Stimulated activated CD4-positive, alpha-beta T cell treated with anti-CD3 and anti-CD28 coated beads, Interleukin-12 subunit alpha, Interleukin-12 subunit beta, amount 100 ng/mL, for 48 hours (primary cell): ENCODE data around the gene C5orf15.

ENCODE experiments used
- DNase-seq, 3 donors: peaks; one replicate each; pipeline ENCODE4 v3.0.0-alpha.2; 2020; ENCODE audit warnings: low read depth in 2 of 3, low spot score in 1 of 3

Gene C5orf15

GRCh38 chr5:133968204-133968980, at the start of gene C5orf15:
TSS of gene C5orf15 (minus strand) at chr5:133968625. CDS start at chr5:133968584, 41 bp downstream.
- DNase-seq: peak; percentile 90 to 93 (median 92)

- no peak for DNase-seq
Measured at GRCh38 chr5:134008266-134008749, 39.9 kb upstream of the C5orf15 start.

GRCh38 chr5:134007581-134008265, 39.3 kb upstream of the C5orf15 start:
- DNase-seq: no peak

- DNase-seq: no peak
Measured at GRCh38 chr5:134006115-134006514, 37.7 kb upstream of the C5orf15 start.

GRCh38 chr5:134005417-134006061, 37.1 kb upstream of the C5orf15 start:
- peak in 1 of 3 donors; percentile 18 for DNase-seq

- peak; percentile 64 to 78 (median 74) for DNase-seq
Measured at GRCh38 chr5:134004626-134005416, 36.4 kb upstream of the C5orf15 start, which contains the start of gene VDAC1. TSS of gene VDAC1 (minus strand) at chr5:134004975. CDS start at chr5:133993012, 11,963 bp downstream.

- peak; percentile 26 to 43 (median 32) for DNase-seq
Measured at GRCh38 chr5:134003817-134004625, 35.6 kb upstream of the C5orf15 start.

- DNase-seq: peak; percentile 23 to 31 (median 24)
Measured at GRCh38 chr5:134003064-134003816, 34.8 kb upstream of the C5orf15 start.

- DNase-seq: no peak
Measured at GRCh38 chr5:134001938-134002731, 33.7 kb upstream of the C5orf15 start.

- no peak for DNase-seq
Measured at GRCh38 chr5:134000696-134001453, 32.5 kb upstream of the C5orf15 start.

GRCh38 chr5:134000091-134000511, 31.7 kb upstream of the C5orf15 start:
- no peak for DNase-seq

GRCh38 chr5:133998807-133999206, 30.4 kb upstream of the C5orf15 start:
- no peak for DNase-seq

- no peak for DNase-seq
Measured at GRCh38 chr5:133998042-133998441, 29.6 kb upstream of the C5orf15 start.

- no peak for DNase-seq
Measured at GRCh38 chr5:133996683-133997252, 28.3 kb upstream of the C5orf15 start.

GRCh38 chr5:133995883-133996563, 27.6 kb upstream of the C5orf15 start:
- DNase-seq: no peak

GRCh38 chr5:133995341-133995740, 26.9 kb upstream of the C5orf15 start:
- no peak for DNase-seq

- no peak for DNase-seq
Measured at GRCh38 chr5:133994990-133995333, 26.5 kb upstream of the C5orf15 start.
